IPS-15b (cell line): ENCODE measurements around the gene ADGRA3.

Experiments
- H3K27me3 ChIP-seq: one replicate; pipeline ENCODE4 v1.6.1; 2013; ENCODE audit warnings: low read length; ENCODE audit not compliant: control insufficient read depth, insufficient read depth
- H3K36me3 ChIP-seq: one replicate; pipeline ENCODE4 v1.6.1; 2013; ENCODE audit warnings: low read length; ENCODE audit not compliant: control insufficient read depth, insufficient read depth
- H3K4me1 ChIP-seq: one replicate; pipeline ENCODE4 v1.6.1; 2013; ENCODE audit warnings: mild to moderate bottlenecking, low read length; ENCODE audit not compliant: control insufficient read depth, insufficient read depth
- H3K4me3 ChIP-seq: one replicate; pipeline ENCODE4 v1.5.1; 2013; ENCODE audit warnings: low read depth, low read length
- H3K9ac ChIP-seq: one replicate; pipeline ENCODE4 v1.6.1; 2013; ENCODE audit warnings: low read depth, mild to moderate bottlenecking, low read length
- H3K9me3 ChIP-seq: one replicate; pipeline ENCODE4 v1.6.1; 2013; ENCODE audit warnings: mild to moderate bottlenecking, low read length; ENCODE audit not compliant: control insufficient read depth, insufficient read depth

The ADGRA3 gene

GRCh38 chr4:22490718-22491315, 25.0 kb downstream of the ADGRA3 start:
- H3K9me3 ChIP-seq, result no peaks in the 10 kb centered on the region
- H3K27me3 ChIP-seq, result no peaks in the 10 kb centered on the region
- no peak overlapping the region for H3K4me3 ChIP-seq
- H3K9ac ChIP-seq, result no peak overlapping the region
- no peaks in the 10 kb centered on the region for H3K36me3 ChIP-seq
- H3K4me1 ChIP-seq, result peaks cover 13% of the 10 kb centered on the region

DNA sequence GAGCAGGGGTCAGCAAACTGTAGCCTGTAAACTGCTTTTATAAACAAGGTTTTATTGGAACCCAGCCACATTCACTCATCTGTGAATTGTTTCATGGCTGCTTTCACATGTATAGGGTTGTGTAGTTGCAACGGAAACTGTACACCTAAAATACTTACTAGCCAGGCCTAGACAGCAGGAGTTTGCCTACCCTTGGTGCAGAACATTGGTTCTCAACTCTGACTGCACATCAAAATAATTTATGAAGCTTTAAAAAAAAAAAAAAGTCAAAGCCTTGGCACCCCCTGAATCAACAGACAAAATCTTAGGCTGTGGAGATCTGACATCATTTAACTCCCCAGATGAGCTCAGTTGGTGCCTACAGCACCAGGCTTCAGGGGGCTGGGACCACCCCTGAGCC, 27.8 kb downstream of the ADGRA3 start:
- H3K4me1 ChIP-seq, result peaks cover 13% of the 10 kb centered on the region
- no peaks in the 10 kb centered on the region for H3K9me3 ChIP-seq
- H3K27me3 ChIP-seq, result no peaks in the 10 kb centered on the region
- no peak overlapping the region for H3K4me3 ChIP-seq
- no peaks in the 10 kb centered on the region for H3K36me3 ChIP-seq
- no peak overlapping the region for H3K9ac ChIP-seq

DNA sequence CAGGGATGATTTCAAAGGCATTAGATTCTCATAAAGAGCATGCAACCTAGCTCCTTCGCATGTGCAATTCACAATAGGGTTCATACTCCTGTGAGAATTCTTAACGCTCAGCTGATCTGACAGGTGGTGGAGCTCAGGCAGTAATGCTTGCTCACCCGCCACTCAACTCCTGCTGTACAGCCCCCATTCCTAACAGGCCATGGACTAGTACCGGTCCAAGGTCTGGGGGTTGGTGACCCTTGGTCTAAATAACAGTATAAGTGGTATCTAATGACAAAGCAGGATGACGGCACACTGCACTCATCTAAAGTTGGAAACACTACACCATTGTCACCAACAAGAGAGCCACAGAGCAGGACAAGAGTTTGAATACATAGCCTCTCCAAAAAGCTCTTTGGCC, 28.5 kb downstream of the ADGRA3 start:
- no peak overlapping the region for H3K4me3 ChIP-seq
- no peaks in the 10 kb centered on the region for H3K27me3 ChIP-seq
- H3K36me3 ChIP-seq, result no peaks in the 10 kb centered on the region
- H3K9ac ChIP-seq, result no peak overlapping the region
- H3K9me3 ChIP-seq, result no peaks in the 10 kb centered on the region
- H3K4me1 ChIP-seq, result peaks cover 12% of the 10 kb centered on the region

GRCh38 chr4:22486276-22486675, 29.6 kb downstream of the ADGRA3 start:
- no peaks in the 10 kb centered on the region for H3K27me3 ChIP-seq
- H3K9me3 ChIP-seq, result no peaks in the 10 kb centered on the region
- peaks cover 11% of the 10 kb centered on the region for H3K4me1 ChIP-seq
- H3K36me3 ChIP-seq, result no peaks in the 10 kb centered on the region
- no peak overlapping the region for H3K9ac ChIP-seq
- H3K4me3 ChIP-seq, result no peak overlapping the region

DNA sequence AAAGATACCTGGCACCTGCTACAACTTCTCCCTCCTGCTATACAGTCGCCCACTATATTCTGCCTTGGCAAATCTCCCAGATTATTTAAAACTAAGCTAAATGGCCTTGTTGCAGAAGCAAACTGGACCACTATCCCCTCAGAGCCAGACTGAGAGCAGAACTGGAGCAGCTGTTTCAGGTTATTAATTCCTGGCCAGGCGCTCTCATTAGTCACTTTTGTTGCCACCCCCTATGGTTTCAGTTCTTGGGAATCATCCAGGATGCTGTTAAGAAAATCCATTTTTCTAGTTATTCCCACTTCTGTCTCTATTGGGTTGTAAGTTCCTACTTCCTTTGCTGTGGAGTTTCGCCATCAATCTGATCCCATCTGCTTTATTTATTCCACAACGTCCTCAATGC, 30.1 kb downstream of the ADGRA3 start:
- Histone ChIP-seq H3K4me3 (no peak overlapping the region), H3K36me3 (no peaks in the 10 kb centered on the region), H3K4me1 (peaks cover 13% of the 10 kb centered on the region), H3K9me3 (no peaks in the 10 kb centered on the region), H3K9ac (no peak overlapping the region), H3K27me3 (no peaks in the 10 kb centered on the region)

DNA sequence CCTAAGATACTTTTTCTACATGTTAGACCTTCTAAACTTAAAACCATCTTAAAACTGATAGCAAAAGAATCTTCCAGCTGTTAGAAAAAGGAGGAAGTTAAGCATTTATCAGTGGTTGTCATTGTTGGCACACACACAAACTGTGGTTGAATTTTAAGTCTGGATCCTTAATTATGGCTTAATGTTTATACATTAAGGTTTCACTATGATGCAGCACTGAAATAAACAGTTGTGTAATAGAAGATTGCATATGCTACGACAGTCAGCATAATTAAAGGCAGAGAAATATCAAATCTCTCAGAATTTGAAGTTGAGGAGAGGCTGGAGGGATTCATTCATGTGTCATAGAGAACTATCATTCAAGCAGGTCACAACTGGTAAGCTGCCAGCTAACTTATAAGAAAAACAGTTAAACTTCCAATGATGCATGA, 32.3 kb downstream of the ADGRA3 start:
- no peak overlapping the region for H3K4me3 ChIP-seq
- H3K9me3 ChIP-seq, result no peaks in the 10 kb centered on the region
- peaks cover 10% of the 10 kb centered on the region for H3K4me1 ChIP-seq
- no peaks in the 10 kb centered on the region for H3K27me3 ChIP-seq
- no peak overlapping the region for H3K9ac ChIP-seq
- no peaks in the 10 kb centered on the region for H3K36me3 ChIP-seq

DNA sequence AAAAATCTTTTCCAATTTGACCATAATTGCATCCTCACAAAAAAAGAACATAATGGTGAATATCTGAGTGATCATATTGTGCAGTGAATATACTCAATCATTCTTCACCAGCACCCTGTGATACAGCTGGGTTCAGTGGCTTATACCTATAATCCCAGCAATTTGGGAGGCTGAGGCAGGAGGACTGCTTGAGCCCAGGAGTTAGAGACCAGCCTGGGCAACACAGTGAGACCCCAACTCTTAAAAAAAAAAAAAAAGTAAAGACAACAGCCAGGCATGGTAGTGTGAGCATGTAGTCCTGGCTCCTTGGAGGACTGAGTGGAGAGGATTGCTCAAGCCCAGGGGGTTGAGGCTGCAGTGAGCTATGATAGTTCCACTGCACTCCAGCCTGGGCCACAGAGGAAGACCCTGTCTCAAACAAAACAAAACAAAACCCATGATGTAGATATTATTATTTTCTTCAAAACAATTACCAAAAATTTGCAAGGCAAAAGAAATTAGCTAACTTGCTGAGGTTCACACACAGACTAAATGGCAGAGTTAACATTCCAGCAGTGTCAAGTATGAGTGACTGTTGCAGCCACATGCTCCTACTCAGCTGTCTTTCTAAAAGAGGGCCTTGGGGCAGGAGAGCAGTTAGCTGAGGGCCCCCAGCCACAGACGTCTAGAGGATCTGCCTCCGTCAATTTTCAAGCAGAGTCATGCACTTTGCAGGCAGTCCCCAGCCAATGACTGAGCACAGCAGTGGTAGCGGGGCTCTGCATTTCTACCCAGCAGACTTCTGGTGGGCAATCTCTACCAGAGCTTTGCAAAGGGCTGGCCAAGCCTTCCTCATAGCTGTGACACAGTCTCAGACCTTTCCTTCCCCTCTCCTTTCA, 33.4 kb downstream of the ADGRA3 start:
- Histone ChIP-seq H3K9me3 (no peaks in the 10 kb centered on the region), H3K4me3 (no peak overlapping the region), H3K9ac (no peak overlapping the region), H3K4me1 (peaks cover 10% of the 10 kb centered on the region), H3K36me3 (no peaks in the 10 kb centered on the region), H3K27me3 (no peaks in the 10 kb centered on the region)

DNA sequence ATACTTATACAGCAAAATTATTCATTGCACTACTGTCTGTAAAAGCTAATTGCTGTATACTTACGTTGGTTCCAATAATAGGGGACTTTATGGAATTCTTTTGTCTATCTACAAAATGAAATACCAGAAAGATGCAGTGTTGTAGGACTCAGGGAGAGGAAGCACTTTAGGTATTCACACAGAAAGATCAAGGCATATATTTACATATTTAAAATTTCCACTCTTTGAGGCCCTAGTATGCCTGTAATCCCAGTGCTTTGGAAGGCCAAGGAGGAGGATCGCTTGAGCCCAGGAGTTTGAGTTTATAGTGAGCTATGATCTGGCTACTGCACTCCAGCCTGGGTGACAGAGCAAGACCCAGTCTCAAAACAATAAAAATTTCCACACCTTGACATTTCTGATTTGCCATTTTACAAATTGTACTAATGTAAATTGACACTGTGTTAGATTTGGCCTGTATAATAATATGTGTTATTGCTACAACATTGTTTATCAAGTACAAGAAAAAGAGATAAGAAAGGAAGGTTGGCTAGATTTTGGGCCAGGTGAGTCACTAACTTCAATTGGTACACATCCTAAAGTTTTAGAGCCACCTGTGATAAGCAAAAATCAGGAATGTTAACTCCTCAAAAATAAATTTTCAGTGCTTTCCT, 35.1 kb downstream of the ADGRA3 start:
- no peaks in the 10 kb centered on the region for H3K27me3 ChIP-seq
- H3K36me3 ChIP-seq, result no peaks in the 10 kb centered on the region
- H3K9me3 ChIP-seq, result no peaks in the 10 kb centered on the region
- peaks cover 14% of the 10 kb centered on the region for H3K4me1 ChIP-seq
- H3K4me3 ChIP-seq, result no peak overlapping the region
- no peak overlapping the region for H3K9ac ChIP-seq

- peaks cover 19% of the 10 kb centered on the region for H3K4me1 ChIP-seq
- H3K27me3 ChIP-seq, result no peaks in the 10 kb centered on the region
Observed at GRCh38 chr4:22478426-22478825, 37.4 kb downstream of the ADGRA3 start.

GRCh38 chr4:22477813-22478182, 38.1 kb downstream of the ADGRA3 start:
- no peak overlapping the region for H3K9ac ChIP-seq
- H3K36me3 ChIP-seq, result no peaks in the 10 kb centered on the region
- H3K27me3 ChIP-seq, result no peaks in the 10 kb centered on the region
- peaks cover 16% of the 10 kb centered on the region for H3K4me1 ChIP-seq
- H3K4me3 ChIP-seq, result no peak overlapping the region
- H3K9me3 ChIP-seq, result no peaks in the 10 kb centered on the region

More at GRCh38 chr4:22478426-22478825, 37.4 kb downstream of the ADGRA3 start:
- no peaks in the 10 kb centered on the region for H3K9me3 ChIP-seq
- H3K4me3 ChIP-seq, result no peak overlapping the region
- no peak overlapping the region for H3K9ac ChIP-seq
- no peaks in the 10 kb centered on the region for H3K36me3 ChIP-seq

GRCh38 chr4:22477136-22477812, 38.6 kb downstream of the ADGRA3 start:
- Histone ChIP-seq H3K9ac (no peak overlapping the region), H3K36me3 (no peaks in the 10 kb centered on the region), H3K4me3 (no peak overlapping the region), H3K27me3 (no peaks in the 10 kb centered on the region), H3K4me1 (peaks cover 16% of the 10 kb centered on the region), H3K9me3 (no peaks in the 10 kb centered on the region)
